GM12878 (cell line): ENCODE results near the gene OCRL. TPM values are rescaled to one million over a fixed set of nuclear protein-coding genes. Genes with fewer than 3 reads are reported as not detected.

Experiments
- ATAC-seq: fragments of 200-7000 bp; cut with Tn5 transposase; 3 replicates; pipeline ENCODE4 v1.9.1; 2020; ENCODE audit warnings: mild to moderate bottlenecking, moderate library complexity
- BruUV-seq: library from RNA; stranded (reverse); fragments of 400-500 nt; replicated peaks from 2 replicates; lab custom pipeline; 2021; lab: Mats Ljungman, UMichigan
- CTCF ChIA-PET: fragments of 300-600 bp; sonication (Branson Sonifier 250); formaldehyde crosslinking; extraction: SDS; loops from one replicate; lab custom pipeline; 2021; ENCODE audit warnings: inconsistent platforms; lab: Yijun Ruan, JAX
- POLR2A ChIA-PET: fragments of 350-600 bp; formaldehyde crosslinking; extraction: SDS; loops from one replicate; lab custom pipeline; 2021; ENCODE audit warnings: inconsistent platforms; lab: Charles Lee
- RAD21 ChIA-PET: fragments of 300-600 bp; sonication (Branson Sonifier 250); formaldehyde crosslinking; loops from one replicate; lab custom pipeline; 2023; ENCODE audit warnings: antibody characterized with exemption; ENCODE audit not compliant: unreplicated experiment; lab: Charles Lee
- SMC1A ChIA-PET: fragments of 300-600 bp; sonication (Branson Sonifier 250); formaldehyde crosslinking; loops from one replicate; lab custom pipeline; 2023; ENCODE audit not compliant: unreplicated experiment, uncharacterized antibody; lab: Charles Lee
- DNase-seq: peaks from one replicate; pipeline ENCODE4 v3.0.0-alpha.2; 2011; ENCODE audit warnings: low read depth, low spot score
- FAIRE-seq: peaks from 3 replicates; lab custom pipeline; 2011; peaks lifted over from hg19 to GRCh38; lab: Jason Lieb, UNC
- H2AFZ ChIP-seq: 2 replicates; pipeline ENCODE4 v1.6.0; 2011; ENCODE audit warnings: low read depth, low read length, control low read depth; ENCODE audit not compliant: control insufficient read depth
- H3K27ac ChIP-seq: 2 replicates; pipeline ENCODE4 v1.5.1; 2011; ENCODE audit warnings: control low read depth; ENCODE audit not compliant: control insufficient read depth, insufficient read depth
- H3K27me3 ChIP-seq, 2 experiments: replicated peaks in 1 of 2; 2 replicates each; pipeline versions ENCODE4 v1.6.0 to v1.6.1; 2011; ENCODE audit warnings: low read length in 1 of 2; ENCODE audit not compliant: control insufficient read depth in 2 of 2, insufficient read depth in 2 of 2
- H3K36me3 ChIP-seq, 2 experiments: 2 replicates each; pipeline ENCODE4 v1.5.1; 2011; ENCODE audit warnings: low read length in 1 of 2; ENCODE audit not compliant: control insufficient read depth in 2 of 2, insufficient read depth in 2 of 2
- H3K4me1 ChIP-seq: 2 replicates; pipeline ENCODE4 v1.6.1; 2011; ENCODE audit warnings: mild to moderate bottlenecking, low read length, moderate library complexity, mixed read lengths; ENCODE audit not compliant: control insufficient read depth, insufficient read depth
- H3K4me2 ChIP-seq: 2 replicates; pipeline ENCODE4 v1.6.0; 2011; ENCODE audit warnings: control low read depth; ENCODE audit not compliant: control insufficient read depth, insufficient read depth
- H3K4me3 ChIP-seq: fragments of 200-600 bp; sonication (generic); 2 replicates; pipeline ENCODE4 v1.5.1; 2016
- H3K79me2 ChIP-seq: 2 replicates; pipeline ENCODE4 v1.6.0; 2011; ENCODE audit warnings: low read length; ENCODE audit not compliant: control insufficient read depth, insufficient read depth
- H3K9ac ChIP-seq: 2 replicates; pipeline ENCODE4 v1.8.0; 2011; ENCODE audit warnings: low read length, control low read depth, mixed read lengths; ENCODE audit not compliant: control insufficient read depth, insufficient read depth
- H3K9me3 ChIP-seq: replicated peaks from 3 replicates; pipeline ENCODE4 v1.5.1; 2011; ENCODE audit warnings: mild to moderate bottlenecking, low read length; ENCODE audit not compliant: control insufficient read depth, insufficient read depth
- H4K20me1 ChIP-seq: 2 replicates; pipeline ENCODE4 v1.6.0; 2011; ENCODE audit not compliant: control insufficient read depth, insufficient read depth
- BRCA1 ChIP-seq: IDR thresholded peaks from 2 replicates; pipeline ENCODE4 v1.6.1; 2011; ENCODE audit warnings: low read depth, low read length, improper control_type of control experiment
- EP300 ChIP-seq, 2 experiments: fragments of 150-350 bp in 1 of 2; IDR thresholded peaks; 2 replicates each; pipeline ENCODE4 v1.6.1; 2011 to 2012; ENCODE audit warnings: low read depth in 2 of 2, low read length in 2 of 2, borderline replicate concordance in 1 of 2, improper control_type of control experiment in 1 of 2, inconsistent platforms in 1 of 2; ENCODE audit not compliant: control insufficient read depth in 1 of 2
- ESRRA ChIP-seq: IDR thresholded peaks from 2 replicates; pipeline ENCODE4 v1.6.1; 2012; ENCODE audit warnings: mild to moderate bottlenecking, low read length, improper control_type of control experiment
- ETV6 ChIP-seq, 2 experiments: fragments of 450-650 bp in 1 of 2; IDR thresholded peaks in 1 of 2; conservative IDR thresholded peaks in 1 of 2; 2 replicates each; pipeline ENCODE4 v1.6.1; 2014; ENCODE audit warnings: antibody characterized with exemption in 1 of 2, borderline replicate concordance in 1 of 2, low read depth in 1 of 2, mild to moderate bottlenecking in 1 of 2, moderate library complexity in 1 of 2
- FOXK2 ChIP-seq: fragments of 450-650 bp; IDR thresholded peaks from 2 replicates; pipeline ENCODE4 v1.6.1; 2017; ENCODE audit warnings: mild to moderate bottlenecking, moderate library complexity
- HDGF ChIP-seq: fragments of 450-650 bp; IDR thresholded peaks from 2 replicates; pipeline ENCODE4 v1.6.1; 2016; ENCODE audit warnings: antibody characterized with exemption
- JUND ChIP-seq: IDR thresholded peaks from 2 replicates; pipeline ENCODE4 v1.6.1; 2012; ENCODE audit warnings: low read depth, mild to moderate bottlenecking, low read length, improper control_type of control experiment, moderate library complexity
- MEF2B ChIP-seq: fragments of 450-650 bp; IDR thresholded peaks from 2 replicates; pipeline ENCODE4 v1.6.1; 2018; ENCODE audit warnings: mild to moderate bottlenecking, moderate library complexity; ENCODE audit not compliant: partially characterized antibody, poor library complexity, severe bottlenecking
- MXI1 ChIP-seq: fragments of 150-350 bp; IDR thresholded peaks from 2 replicates; pipeline ENCODE4 v1.6.1; 2011; ENCODE audit warnings: low read depth, mild to moderate bottlenecking, inconsistent platforms, low read length, improper control_type of control experiment
- MYB ChIP-seq: fragments of 150-350 bp; IDR thresholded peaks from 2 replicates; pipeline ENCODE4 v1.6.1; 2014; ENCODE audit warnings: mild to moderate bottlenecking, low read depth, low read length, borderline replicate concordance
- POU2F2 ChIP-seq: IDR thresholded peaks from 3 replicates; pipeline ENCODE4 v1.6.1; 2011; ENCODE audit warnings: low read depth, mild to moderate bottlenecking, low read length, borderline replicate concordance
- RBBP5 ChIP-seq: fragments of 200-600 bp; sonication (generic); conservative IDR thresholded peaks from 2 replicates; pipeline ENCODE4 v1.6.1; 2016
- STAT3 ChIP-seq: IDR thresholded peaks from 2 replicates; pipeline ENCODE4 v1.6.1; 2011; ENCODE audit warnings: low read depth, low read length, improper control_type of control experiment
- WGBS: methylation state at CpG from one replicate; pipeline ENCODE4 v1.1.6; 2016; ENCODE audit warnings: low lambda C conversion rate; ENCODE audit not compliant: insufficient replicate concordance, insufficient coverage; ENCODE audit errors: missing lambda C conversion rate; 5-methylcytosine and 5-hydroxymethylcytosine counted together
- in situ Hi-C: fragments of 300-500 bp; cut with MboI; formaldehyde crosslinking; loops from 9 replicates; pipeline ENCODE4 v1.14.3; 2018; ENCODE audit warnings: mixed read lengths
- intact Hi-C: fragments of 100-400 bp; cut with micrococcal nuclease; formaldehyde crosslinking; loops from one replicate; pipeline ENCODE4 v1.14.2; 2022; ENCODE audit not compliant: unreplicated experiment
- polyA plus RNA-seq, 11 experiments: library from polyadenylated mRNA; depleted of rRNA in 4 of 11; unstranded in 6 of 11; stranded (reverse) in 5 of 11; fragments of >200 nt; fragmentation: Nextera tagmentation in 4 of 11; fragmentation: Illumina TruSeq in 1 of 11; extraction: Ambion mirVana in 4 of 11; extraction: Trizol in 1 of 11; gene quantifications; 1 replicate in 1 of 11; 2 replicates in 10 of 11; pipeline versions ENCODE4 v1.2.1 to v1.2.3, GENCODE V29; 2011 to 2016; ENCODE audit warnings: inconsistent platforms in 2 of 11, missing spikeins in 2 of 11, low read depth in 1 of 11
- total RNA-seq, 4 experiments: library from RNA; depleted of rRNA in 3 of 4; stranded (reverse); fragments of >200 nt in 3 of 4; fragmentation: Illumina TruSeq in 1 of 4; extraction: Trizol in 1 of 4; gene quantifications; 2 replicates each; pipeline versions ENCODE4 v1.2.1 to v1.2.3, GENCODE V29; 2013 to 2021
- TF ChIP-seq, protein P1 (sequence below): fragments of 150-350 bp; IDR thresholded peaks from 2 replicates; pipeline ENCODE4 v1.6.1; 2014; ENCODE audit warnings: mild to moderate bottlenecking, low read depth, low read length
- TF ChIP-seq, protein P2 (sequence below): fragments of 450-650 bp; IDR thresholded peaks from 2 replicates; pipeline ENCODE4 v1.6.1; 2017; ENCODE audit warnings: low read depth, mild to moderate bottlenecking, moderate library complexity
- TF ChIP-seq, protein P3 (sequence below): fragments of 450-650 bp; IDR thresholded peaks from 2 replicates; pipeline ENCODE4 v1.6.1; 2017; ENCODE audit warnings: mild to moderate bottlenecking, moderate library complexity
- TF ChIP-seq, protein P4 (sequence below): IDR thresholded peaks from 2 replicates; pipeline ENCODE4 v1.6.1; 2012; ENCODE audit warnings: low read depth, low read length, improper control_type of control experiment

OCRL gene
- total and polyA plus RNA-seq, 10 of the 15 experiments (the other 5 are each of a cell fraction or from before 2014, with no cell fraction given): 0.53 to 4.4 (median 2.3) TPM

DNA sequence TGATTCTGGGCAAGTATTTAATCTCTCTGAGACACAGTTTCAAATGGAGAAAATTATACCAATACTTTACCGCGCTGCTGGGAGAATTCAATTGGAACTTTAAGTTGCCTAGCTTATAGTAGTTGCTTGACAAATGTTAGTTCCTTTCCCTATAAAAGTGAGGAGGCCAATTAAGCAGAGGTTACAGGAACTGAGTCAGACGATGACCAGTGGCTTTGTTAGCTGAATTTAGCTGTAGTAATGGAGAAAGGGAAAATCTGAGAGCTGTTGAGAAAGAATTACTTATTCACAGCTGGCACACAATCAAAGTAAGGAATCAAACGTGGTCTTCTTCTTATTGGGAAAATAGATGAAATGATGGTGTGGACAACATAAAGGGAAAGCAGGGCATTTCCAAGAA is 46.4 kb upstream of the OCRL start:
- no TSS peak for BruUV-seq
- intact Hi-C loops: no loop called here
- FAIRE-seq: no peak
- whole genome bisulfite sequencing: 43% methylated on average over 4 of the region's 4 CpGs
- Histone ChIP-seq H3K27me3 (no peaks in the 10 kb centered on the region), H3K4me1 (no peaks in the 10 kb centered on the region), H3K36me3 (no peaks in the 10 kb centered on the region), H3K4me2 (no peak overlapping the region), H3K9ac (no peak overlapping the region), H4K20me1 (no peaks in the 10 kb centered on the region), H3K79me2 (no peaks in the 10 kb centered on the region), H3K4me3 (no peak overlapping the region), H3K9me3 (no peaks in the 10 kb centered on the region), H3K27ac (no peak overlapping the region), H2AFZ (no peak overlapping the region)
- in situ Hi-C loops: no loop called here
- ChIA-PET CTCF (no interaction called here), RAD21 (no interaction called here), SMC1A (no interaction called here), POLR2A (no interaction called here)
- no peak for ATAC-seq
- TF ChIP-seq RBBP5: no peak
- TF ChIP-seq, protein P1, sequence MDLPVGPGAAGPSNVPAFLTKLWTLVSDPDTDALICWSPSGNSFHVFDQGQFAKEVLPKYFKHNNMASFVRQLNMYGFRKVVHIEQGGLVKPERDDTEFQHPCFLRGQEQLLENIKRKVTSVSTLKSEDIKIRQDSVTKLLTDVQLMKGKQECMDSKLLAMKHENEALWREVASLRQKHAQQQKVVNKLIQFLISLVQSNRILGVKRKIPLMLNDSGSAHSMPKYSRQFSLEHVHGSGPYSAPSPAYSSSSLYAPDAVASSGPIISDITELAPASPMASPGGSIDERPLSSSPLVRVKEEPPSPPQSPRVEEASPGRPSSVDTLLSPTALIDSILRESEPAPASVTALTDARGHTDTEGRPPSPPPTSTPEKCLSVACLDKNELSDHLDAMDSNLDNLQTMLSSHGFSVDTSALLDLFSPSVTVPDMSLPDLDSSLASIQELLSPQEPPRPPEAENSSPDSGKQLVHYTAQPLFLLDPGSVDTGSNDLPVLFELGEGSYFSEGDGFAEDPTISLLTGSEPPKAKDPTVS: no peak
- TF ChIP-seq, protein P2, sequence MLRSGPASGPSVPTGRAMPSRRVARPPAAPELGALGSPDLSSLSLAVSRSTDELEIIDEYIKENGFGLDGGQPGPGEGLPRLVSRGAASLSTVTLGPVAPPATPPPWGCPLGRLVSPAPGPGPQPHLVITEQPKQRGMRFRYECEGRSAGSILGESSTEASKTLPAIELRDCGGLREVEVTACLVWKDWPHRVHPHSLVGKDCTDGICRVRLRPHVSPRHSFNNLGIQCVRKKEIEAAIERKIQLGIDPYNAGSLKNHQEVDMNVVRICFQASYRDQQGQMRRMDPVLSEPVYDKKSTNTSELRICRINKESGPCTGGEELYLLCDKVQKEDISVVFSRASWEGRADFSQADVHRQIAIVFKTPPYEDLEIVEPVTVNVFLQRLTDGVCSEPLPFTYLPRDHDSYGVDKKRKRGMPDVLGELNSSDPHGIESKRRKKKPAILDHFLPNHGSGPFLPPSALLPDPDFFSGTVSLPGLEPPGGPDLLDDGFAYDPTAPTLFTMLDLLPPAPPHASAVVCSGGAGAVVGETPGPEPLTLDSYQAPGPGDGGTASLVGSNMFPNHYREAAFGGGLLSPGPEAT: no peak
- no peak for TF ChIP-seq POU2F2
- TF ChIP-seq, protein P3, sequence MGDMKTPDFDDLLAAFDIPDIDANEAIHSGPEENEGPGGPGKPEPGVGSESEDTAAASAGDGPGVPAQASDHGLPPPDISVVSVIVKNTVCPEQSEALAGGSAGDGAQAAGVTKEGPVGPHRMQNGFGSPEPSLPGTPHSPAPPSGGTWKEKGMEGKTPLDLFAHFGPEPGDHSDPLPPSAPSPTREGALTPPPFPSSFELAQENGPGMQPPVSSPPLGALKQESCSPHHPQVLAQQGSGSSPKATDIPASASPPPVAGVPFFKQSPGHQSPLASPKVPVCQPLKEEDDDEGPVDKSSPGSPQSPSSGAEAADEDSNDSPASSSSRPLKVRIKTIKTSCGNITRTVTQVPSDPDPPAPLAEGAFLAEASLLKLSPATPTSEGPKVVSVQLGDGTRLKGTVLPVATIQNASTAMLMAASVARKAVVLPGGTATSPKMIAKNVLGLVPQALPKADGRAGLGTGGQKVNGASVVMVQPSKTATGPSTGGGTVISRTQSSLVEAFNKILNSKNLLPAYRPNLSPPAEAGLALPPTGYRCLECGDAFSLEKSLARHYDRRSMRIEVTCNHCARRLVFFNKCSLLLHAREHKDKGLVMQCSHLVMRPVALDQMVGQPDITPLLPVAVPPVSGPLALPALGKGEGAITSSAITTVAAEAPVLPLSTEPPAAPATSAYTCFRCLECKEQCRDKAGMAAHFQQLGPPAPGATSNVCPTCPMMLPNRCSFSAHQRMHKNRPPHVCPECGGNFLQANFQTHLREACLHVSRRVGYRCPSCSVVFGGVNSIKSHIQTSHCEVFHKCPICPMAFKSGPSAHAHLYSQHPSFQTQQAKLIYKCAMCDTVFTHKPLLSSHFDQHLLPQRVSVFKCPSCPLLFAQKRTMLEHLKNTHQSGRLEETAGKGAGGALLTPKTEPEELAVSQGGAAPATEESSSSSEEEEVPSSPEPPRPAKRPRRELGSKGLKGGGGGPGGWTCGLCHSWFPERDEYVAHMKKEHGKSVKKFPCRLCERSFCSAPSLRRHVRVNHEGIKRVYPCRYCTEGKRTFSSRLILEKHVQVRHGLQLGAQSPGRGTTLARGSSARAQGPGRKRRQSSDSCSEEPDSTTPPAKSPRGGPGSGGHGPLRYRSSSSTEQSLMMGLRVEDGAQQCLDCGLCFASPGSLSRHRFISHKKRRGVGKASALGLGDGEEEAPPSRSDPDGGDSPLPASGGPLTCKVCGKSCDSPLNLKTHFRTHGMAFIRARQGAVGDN: no peak
- TF ChIP-seq STAT3: no peak
- TF ChIP-seq MEF2B: no peak
- TF ChIP-seq ESRRA: no peak
- TF ChIP-seq JUND: no peak
- no peak for TF ChIP-seq ETV6 (conservative IDR thresholded peaks at IDR 0.05 in 1 of 2, IDR thresholded peaks at IDR 0.05 in 1 of 2; ENCODE audit: borderline replicate concordance in 1 of 2, low read depth in 1 of 2)
- TF ChIP-seq, protein P4, sequence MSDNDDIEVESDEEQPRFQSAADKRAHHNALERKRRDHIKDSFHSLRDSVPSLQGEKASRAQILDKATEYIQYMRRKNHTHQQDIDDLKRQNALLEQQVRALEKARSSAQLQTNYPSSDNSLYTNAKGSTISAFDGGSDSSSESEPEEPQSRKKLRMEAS: no peak
- TF ChIP-seq MXI1: no peak
- no peak for TF ChIP-seq BRCA1
- TF ChIP-seq MYB: no peak
- TF ChIP-seq FOXK2: no peak
- no peak for TF ChIP-seq HDGF
- TF ChIP-seq EP300 (IDR thresholded peaks at IDR 0.05; ENCODE audit: borderline replicate concordance in 1 of 2, control insufficient read depth in 1 of 2, low read depth in 2 of 2, low read length in 2 of 2): no peak
- DNase-seq: no peak
